C4-2B (cell line): ENCODE results near the gene SLC1A2.

ENCODE experiments used
- CTCF ChIP-seq: fragments of 450-650 bp; conservative IDR thresholded peaks from 2 replicates; pipeline ENCODE4 v1.5.1; 2017; ENCODE audit warnings: mild to moderate bottlenecking
- ZFX ChIP-seq: fragments of 450-650 bp; IDR thresholded peaks from 2 replicates; pipeline ENCODE4 v1.6.1; 2017

- no peak for TF ChIP-seq CTCF
- TF ChIP-seq ZFX, result no peak
Observed at GRCh38 chr11:35347921-35348331, 71.4 kb downstream of the SLC1A2 start.
